DND-41 (cell line): ENCODE results near the gene ZNF780B.

ENCODE experiments used
- ATAC-seq: fragments of 200-7000 bp; cut with Tn5 transposase; 3 replicates; pipeline ENCODE4 v1.9.1; 2021; ENCODE audit warnings: low read depth; ENCODE audit not compliant: insufficient read depth
- DNase-seq: peaks from one replicate; pipeline ENCODE4 v3.0.0-alpha.2; 2020
- H2AFZ ChIP-seq: 2 replicates; pipeline ENCODE4 v1.6.0; 2012; ENCODE audit warnings: low read depth, low read length
- H3K27ac ChIP-seq: 2 replicates; pipeline ENCODE4 v1.5.1; 2012; ENCODE audit warnings: low read length, inconsistent platforms
- H3K27me3 ChIP-seq: fragments of 200-600 bp; sonication (generic); 2 replicates; pipeline ENCODE4 v1.6.0; 2012; ENCODE audit warnings: low read length, mild to moderate bottlenecking, inconsistent platforms; ENCODE audit not compliant: insufficient read depth, poor library complexity
- H3K36me3 ChIP-seq: 2 replicates; pipeline ENCODE4 v1.5.1; 2012; ENCODE audit warnings: low read length, inconsistent platforms; ENCODE audit not compliant: insufficient read depth
- H3K4me1 ChIP-seq: 2 replicates; pipeline ENCODE4 v1.5.1; 2012; ENCODE audit warnings: mild to moderate bottlenecking, low read length; ENCODE audit not compliant: insufficient read depth
- H3K4me2 ChIP-seq: 2 replicates; pipeline ENCODE4 v1.6.0; 2012; ENCODE audit warnings: mild to moderate bottlenecking, moderate library complexity, low read length, inconsistent platforms; ENCODE audit not compliant: insufficient read depth
- H3K4me3 ChIP-seq, 2 experiments: fragments of 200-600 bp in 1 of 2; shearing (Covaris generic) in 1 of 2; 2 replicates each; pipeline ENCODE4 v1.5.1; 2012 to 2016; ENCODE audit warnings: inconsistent platforms in 2 of 2, low read length in 2 of 2, mild to moderate bottlenecking in 2 of 2, low read depth in 1 of 2, moderate library complexity in 1 of 2
- H3K79me2 ChIP-seq: 2 replicates; pipeline ENCODE4 v1.6.0; 2012; ENCODE audit warnings: low read length, inconsistent platforms; ENCODE audit not compliant: insufficient read depth
- H3K9ac ChIP-seq: 2 replicates; pipeline ENCODE4 v1.6.0; 2012; ENCODE audit warnings: low read depth, mild to moderate bottlenecking, inconsistent platforms, low read length, moderate library complexity
- H3K9me3 ChIP-seq: 2 replicates; pipeline ENCODE4 v1.5.1; 2012; ENCODE audit warnings: low read length, moderate library complexity, mild to moderate bottlenecking, inconsistent platforms; ENCODE audit not compliant: insufficient read depth, severe bottlenecking
- H4K20me1 ChIP-seq: 2 replicates; pipeline ENCODE4 v1.6.0; 2012; ENCODE audit warnings: low read length; ENCODE audit not compliant: insufficient read depth
- EZH2 ChIP-seq: IDR thresholded peaks from 3 replicates; pipeline ENCODE4 v1.6.1; 2012; ENCODE audit warnings: borderline replicate concordance, low read depth, mild to moderate bottlenecking, moderate library complexity, low read length, inconsistent platforms; ENCODE audit not compliant: severe bottlenecking
- TF ChIP-seq, protein P1 (sequence below): IDR thresholded peaks from 2 replicates; pipeline ENCODE4 v1.5.1; 2012; ENCODE audit warnings: borderline replicate concordance, low read length, moderate library complexity, mild to moderate bottlenecking; ENCODE audit not compliant: poor library complexity, severe bottlenecking; ENCODE audit errors: extremely low read depth

The ZNF780B gene

DNA sequence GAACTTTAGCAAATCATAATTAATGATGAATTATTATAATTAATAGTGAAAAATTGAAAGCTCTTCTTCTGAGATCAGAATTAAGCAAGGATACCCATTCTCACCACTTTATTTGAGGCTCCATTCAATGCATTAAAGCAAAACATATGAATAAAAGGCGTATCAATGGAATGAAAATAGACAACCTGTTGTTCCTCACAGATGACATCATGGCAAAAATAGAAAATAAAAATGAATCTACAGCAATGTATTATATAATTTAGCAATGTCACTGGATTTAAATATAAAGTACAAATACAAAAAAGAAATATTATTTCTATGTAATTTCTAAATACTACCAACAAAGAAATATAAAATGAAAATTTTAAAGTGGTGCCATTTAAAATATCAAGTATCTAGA is 45.8 kb upstream of the ZNF780B start:
- Histone ChIP-seq H3K4me1 (no peaks in the 10 kb centered on the region), H4K20me1 (no peaks in the 10 kb centered on the region), H3K27ac (no peak overlapping the region), H3K9me3 (no peaks in the 10 kb centered on the region), H3K4me2 (no peak overlapping the region), H3K4me3 (no peak overlapping the region), H3K36me3 (no peaks in the 10 kb centered on the region), H3K27me3 (no peaks in the 10 kb centered on the region), H3K9ac (no peak overlapping the region), H2AFZ (no peak overlapping the region), H3K79me2 (no peaks in the 10 kb centered on the region)
- ATAC-seq: no peak
- DNase-seq: no peak
- TF ChIP-seq, protein P1, sequence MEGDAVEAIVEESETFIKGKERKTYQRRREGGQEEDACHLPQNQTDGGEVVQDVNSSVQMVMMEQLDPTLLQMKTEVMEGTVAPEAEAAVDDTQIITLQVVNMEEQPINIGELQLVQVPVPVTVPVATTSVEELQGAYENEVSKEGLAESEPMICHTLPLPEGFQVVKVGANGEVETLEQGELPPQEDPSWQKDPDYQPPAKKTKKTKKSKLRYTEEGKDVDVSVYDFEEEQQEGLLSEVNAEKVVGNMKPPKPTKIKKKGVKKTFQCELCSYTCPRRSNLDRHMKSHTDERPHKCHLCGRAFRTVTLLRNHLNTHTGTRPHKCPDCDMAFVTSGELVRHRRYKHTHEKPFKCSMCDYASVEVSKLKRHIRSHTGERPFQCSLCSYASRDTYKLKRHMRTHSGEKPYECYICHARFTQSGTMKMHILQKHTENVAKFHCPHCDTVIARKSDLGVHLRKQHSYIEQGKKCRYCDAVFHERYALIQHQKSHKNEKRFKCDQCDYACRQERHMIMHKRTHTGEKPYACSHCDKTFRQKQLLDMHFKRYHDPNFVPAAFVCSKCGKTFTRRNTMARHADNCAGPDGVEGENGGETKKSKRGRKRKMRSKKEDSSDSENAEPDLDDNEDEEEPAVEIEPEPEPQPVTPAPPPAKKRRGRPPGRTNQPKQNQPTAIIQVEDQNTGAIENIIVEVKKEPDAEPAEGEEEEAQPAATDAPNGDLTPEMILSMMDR: no peak
- no peak for TF ChIP-seq EZH2

DNA sequence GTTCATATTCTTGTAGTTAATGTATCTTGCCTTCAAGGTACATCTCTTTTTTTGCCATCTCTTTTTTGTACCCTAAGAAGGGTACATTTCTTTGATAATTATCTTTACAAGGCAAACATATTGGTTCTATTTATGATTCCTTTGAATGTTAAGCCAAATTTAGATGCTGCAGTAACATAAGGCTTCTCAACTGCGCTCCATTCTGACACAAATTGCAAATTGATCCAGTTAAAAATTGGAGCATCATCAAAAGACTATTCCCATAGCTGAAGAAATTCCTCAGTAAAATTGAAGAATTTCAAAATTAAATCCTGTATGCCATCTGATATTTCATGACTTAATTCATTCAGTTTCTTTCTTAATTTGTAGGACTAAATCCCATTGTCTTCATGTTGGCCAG is 37.4 kb upstream of the ZNF780B start:
- H3K79me2 ChIP-seq: peaks cover 25% of the 10 kb centered on the region
- no peak overlapping the region for H3K9ac ChIP-seq
- DNase-seq (no peak), ATAC-seq (no peak)
- no peaks in the 10 kb centered on the region for H4K20me1 ChIP-seq
- H2AFZ ChIP-seq: no peak overlapping the region
- no peak overlapping the region for H3K4me2 ChIP-seq
- no peak overlapping the region for H3K27ac ChIP-seq
- no peak overlapping the region for H3K4me3 ChIP-seq
- no peak for TF ChIP-seq EZH2
- TF ChIP-seq, protein P1: no peak
- peaks cover under 1% of the 10 kb centered on the region for H3K9me3 ChIP-seq
- no peaks in the 10 kb centered on the region for H3K36me3 ChIP-seq
- H3K4me1 ChIP-seq: peaks cover 25% of the 10 kb centered on the region
- H3K27me3 ChIP-seq: no peaks in the 10 kb centered on the region

GRCh38 chr19:40091205-40092129 is 35.4 kb upstream of the ZNF780B start:
- H3K9me3 ChIP-seq: peaks cover 3% of the 10 kb centered on the region
- H3K27ac ChIP-seq: peak overlapping the region; percentile 84
- H3K4me2 ChIP-seq: peak overlapping the region; percentile 76
- peaks cover 31% of the 10 kb centered on the region for H3K4me1 ChIP-seq
- peaks cover 44% of the 10 kb centered on the region for H3K79me2 ChIP-seq
- no peak for TF ChIP-seq EZH2
- TF ChIP-seq, protein P1: no peak
- peak overlapping the region; percentile 57 to 72 for H3K4me3 ChIP-seq
- no peak for DNase-seq
- H2AFZ ChIP-seq: peak overlapping the region; percentile 82
- H3K27me3 ChIP-seq: no peaks in the 10 kb centered on the region
- H4K20me1 ChIP-seq: no peaks in the 10 kb centered on the region
- H3K36me3 ChIP-seq: no peaks in the 10 kb centered on the region
- ATAC-seq: no peak
- peak overlapping the region; percentile 72 for H3K9ac ChIP-seq
